IPS DF 19.7 (cell line): ENCODE measurements around the gene SPATS1.
"Not testable (repeated sequence)": the region's sequence is repeated elsewhere in the genome, so short reads cannot be mapped to it uniquely, and the experiment has no call there.

Experiments
- DNase-seq: peaks from one replicate; pipeline ENCODE4 v3.0.0-alpha.2; 2013; ENCODE audit warnings: low read depth, low spot score

Gene SPATS1

GRCh38 chr6:44342052-44342451, 398 bp upstream of the SPATS1 start:
- no peak for DNase-seq

- DNase-seq: not testable (repeated sequence)
Observed at GRCh38 chr6:44346818-44347217, 4.4 kb downstream of the SPATS1 start.

- no peak for DNase-seq
Observed at GRCh38 chr6:44349904-44350649, 7.6 kb downstream of the SPATS1 start.

GRCh38 chr6:44350650-44350994, 8.2 kb downstream of the SPATS1 start:
- not testable (repeated sequence) for DNase-seq

- no peak for DNase-seq
Observed at GRCh38 chr6:44352259-44352658, 9.8 kb downstream of the SPATS1 start.

GRCh38 chr6:44353336-44353735, 10.9 kb downstream of the SPATS1 start:
- DNase-seq: no peak

GRCh38 chr6:44355640-44356039, 13.2 kb downstream of the SPATS1 start:
- DNase-seq: no peak

GRCh38 chr6:44356487-44356886, 14.0 kb downstream of the SPATS1 start:
- no peak for DNase-seq

GRCh38 chr6:44359973-44360372, 17.5 kb downstream of the SPATS1 start:
- DNase-seq: no peak

- no peak for DNase-seq
Observed at GRCh38 chr6:44361947-44362346, 19.5 kb downstream of the SPATS1 start.

GRCh38 chr6:44363377-44363926, 21.0 kb downstream of the SPATS1 start:
- no peak for DNase-seq

GRCh38 chr6:44366781-44367180, 24.3 kb downstream of the SPATS1 start:
- DNase-seq: no peak

- no peak for DNase-seq
Observed at GRCh38 chr6:44367681-44368080, 25.2 kb downstream of the SPATS1 start.

- no peak for DNase-seq
Observed at GRCh38 chr6:44373051-44373450, 30.6 kb downstream of the SPATS1 start.

GRCh38 chr6:44373787-44374186, 31.3 kb downstream of the SPATS1 start:
- no peak for DNase-seq

- no peak for DNase-seq
Observed at GRCh38 chr6:44375071-44375470, 32.6 kb downstream of the SPATS1 start.

- DNase-seq: no peak
Observed at GRCh38 chr6:44377484-44377883, 35.0 kb downstream of the SPATS1 start.

- no peak for DNase-seq
Observed at GRCh38 chr6:44377971-44378370, 35.5 kb downstream of the SPATS1 start.

- DNase-seq: no peak
Observed at GRCh38 chr6:44381739-44382138, 39.3 kb downstream of the SPATS1 start.

GRCh38 chr6:44386364-44386928, 44.0 kb downstream of the SPATS1 start:
- DNase-seq: no peak

GRCh38 chr6:44386929-44387345, 44.5 kb downstream of the SPATS1 start:
- DNase-seq: no peak

- peak; percentile 98 for DNase-seq
Observed at GRCh38 chr6:44387346-44388134, 45.1 kb downstream of the SPATS1 start, which contains the start of gene CDC5L. TSS of gene CDC5L (plus strand) at chr6:44387706. CDS start at chr6:44387824, 118 bp downstream.
